HG03342 (cell line): Measurements from ENCODE around the gene PRKN.

Experiments used
- ATAC-seq: cut with Tn5 transposase; IDR thresholded peaks from one replicate; pipeline ENCODE4 v1.9.1; 2021; ENCODE audit warnings: mild to moderate bottlenecking, moderate library complexity; ENCODE audit not compliant: unreplicated experiment

The PRKN gene

GRCh38 chr6:161647234-161647633 is 1080.3 kb downstream of the PRKN start:
- ATAC-seq, result no peak

DNA sequence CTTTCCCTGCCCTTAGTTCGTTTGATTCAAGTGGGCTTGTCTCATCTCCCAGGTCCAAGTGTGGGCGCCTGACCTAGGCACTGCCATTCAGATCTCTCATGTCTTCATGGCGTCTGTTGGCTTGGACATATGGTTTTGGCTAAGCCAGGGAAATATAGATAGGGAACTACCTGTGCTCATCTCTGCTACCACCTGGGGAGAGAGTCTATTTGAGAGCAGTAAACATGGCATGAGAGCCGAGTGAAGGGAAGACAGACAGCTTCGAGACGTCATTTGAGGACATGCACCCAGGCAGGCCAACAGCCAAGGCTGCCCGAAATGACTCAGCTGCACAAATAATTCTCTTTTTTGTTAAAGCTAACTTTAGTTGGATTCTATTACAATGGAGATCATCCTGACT is 1083.0 kb downstream of the PRKN start:
- ATAC-seq, result no peak

DNA sequence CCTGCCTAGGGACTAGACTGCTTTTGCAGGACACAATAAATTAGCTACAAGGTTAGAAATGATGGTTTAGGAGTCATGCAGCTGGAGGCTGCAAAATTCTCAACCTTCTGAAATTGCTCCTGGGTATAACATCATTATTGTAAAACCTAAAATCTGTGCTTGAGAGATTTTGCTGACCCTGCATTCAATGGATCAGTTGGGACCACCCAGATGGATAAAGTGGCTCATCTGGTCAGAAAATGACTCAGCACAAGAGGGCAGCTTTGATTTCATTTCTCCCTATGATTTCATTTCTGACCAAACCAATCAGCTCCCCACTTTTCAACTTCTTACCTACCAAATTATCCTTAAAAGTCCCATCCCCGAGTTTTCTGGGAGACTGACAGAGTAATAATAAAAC is 1086.4 kb downstream of the PRKN start:
- ATAC-seq, result no peak

- no peak for ATAC-seq
These were observed 1087.8 kb downstream of the PRKN start for GRCh38 chr6:161639772-161640171.

DNA sequence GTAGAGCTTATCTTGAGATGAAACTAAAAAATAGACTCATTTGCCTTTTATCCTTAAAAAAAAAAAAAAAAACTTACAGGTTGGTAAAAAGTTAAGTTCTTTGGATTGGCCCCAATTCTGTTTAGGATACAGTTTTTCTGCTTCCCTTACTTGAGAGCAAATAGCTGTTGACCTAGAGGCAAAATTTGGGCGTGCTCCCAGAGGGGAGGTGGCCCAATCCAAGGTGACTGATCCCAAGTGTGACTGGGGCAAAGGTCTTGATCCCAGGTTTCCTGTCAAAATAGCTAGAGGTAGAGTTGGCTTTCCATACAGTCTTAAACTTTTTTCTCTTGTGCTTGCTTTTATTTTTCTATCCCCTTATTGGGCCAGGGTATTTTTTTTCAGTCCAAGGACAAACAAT is 1089.9 kb downstream of the PRKN start:
- ATAC-seq, result no peak

GRCh38 chr6:161636882-161637430 is 1090.6 kb downstream of the PRKN start:
- no peak for ATAC-seq

DNA sequence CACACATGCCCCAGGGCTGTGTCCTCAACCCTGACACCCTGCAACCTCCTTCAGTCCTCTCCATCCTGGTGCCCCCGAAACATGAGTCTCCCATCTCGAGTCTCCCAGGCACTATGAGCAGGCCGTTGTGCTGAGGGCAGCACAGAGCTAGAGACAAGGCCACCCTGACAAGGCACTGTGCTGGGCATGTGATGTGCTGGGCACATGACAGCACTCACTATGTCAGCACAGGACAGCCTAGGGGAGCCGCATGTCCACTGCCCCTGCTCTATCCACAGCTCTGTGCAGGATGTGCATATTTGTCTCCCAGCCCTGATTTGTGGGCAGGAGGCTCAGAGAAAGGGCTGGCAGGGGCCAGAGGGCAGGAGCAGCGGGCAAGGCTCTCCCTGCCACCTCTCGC is 1091.6 kb downstream of the PRKN start:
- no peak for ATAC-seq

DNA sequence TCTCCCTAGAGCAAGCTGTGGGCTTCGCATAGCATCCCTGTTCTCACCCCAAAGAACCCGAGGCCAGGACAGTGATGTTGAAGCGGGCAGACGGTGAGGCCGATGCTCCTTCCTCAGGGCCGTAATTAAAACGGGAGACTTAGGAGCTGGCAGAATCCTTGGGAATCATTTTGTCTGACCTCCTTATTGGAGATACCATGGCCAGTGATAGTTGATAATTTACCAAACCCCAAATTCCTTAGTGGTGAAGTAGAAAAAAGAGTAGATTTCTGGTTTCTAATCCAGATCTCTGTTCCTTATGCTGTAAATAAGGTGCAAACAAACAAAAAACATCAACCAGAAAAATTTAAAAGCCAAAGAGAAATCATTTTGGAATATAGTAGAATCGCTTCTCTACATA is 1092.7 kb downstream of the PRKN start:
- ATAC-seq, result no peak

DNA sequence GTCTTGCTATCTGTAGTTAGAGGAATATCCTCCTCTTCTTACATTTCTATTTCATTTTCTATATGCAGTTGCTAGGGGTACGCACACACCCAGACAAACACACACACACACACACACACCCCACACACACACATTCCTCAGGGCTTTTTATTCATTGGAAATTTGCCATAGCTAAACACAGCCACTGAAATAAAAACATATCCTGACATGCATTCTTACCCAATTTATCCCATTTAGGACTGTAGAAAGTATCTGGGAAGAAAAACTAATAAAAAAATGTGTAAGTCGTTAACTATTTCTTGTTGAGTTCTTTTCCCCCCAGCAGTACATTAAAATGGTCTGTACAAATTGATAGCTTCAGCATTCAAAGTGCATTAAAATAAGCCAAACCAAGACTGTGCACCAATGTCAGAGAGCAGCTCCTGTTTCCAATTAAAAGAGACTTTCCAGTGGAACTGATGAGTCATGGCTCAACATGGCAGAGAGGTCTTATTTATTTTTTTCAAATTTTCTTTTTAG is 1095.8 kb downstream of the PRKN start:
- no peak for ATAC-seq

DNA sequence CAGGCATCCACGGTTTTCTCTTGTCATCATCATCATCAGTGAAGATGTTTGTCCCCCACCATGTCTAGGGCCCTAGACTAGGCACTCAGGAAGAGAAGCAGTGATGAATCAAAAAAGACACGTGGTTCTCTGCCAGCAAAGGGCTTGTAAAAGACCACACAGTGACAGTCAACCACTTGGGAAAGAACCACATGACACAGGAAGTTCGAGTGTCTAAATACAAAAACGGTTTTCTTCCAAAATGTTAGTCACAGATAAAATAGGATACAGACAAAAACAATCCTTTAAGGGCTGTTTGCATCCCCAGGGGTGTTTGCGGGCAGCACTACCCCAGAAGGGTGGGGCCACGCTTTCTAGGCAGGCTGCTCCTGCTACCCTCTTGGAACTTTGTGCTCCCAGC is 1096.9 kb downstream of the PRKN start:
- no peak for ATAC-seq

- ATAC-seq, result no peak
These were observed 1101.4 kb downstream of the PRKN start for GRCh38 chr6:161626132-161626676.

- no peak for ATAC-seq
These were observed 1103.5 kb downstream of the PRKN start for GRCh38 chr6:161624111-161624510.

- no peak for ATAC-seq
These were observed 1104.8 kb downstream of the PRKN start for GRCh38 chr6:161622779-161623178.

DNA sequence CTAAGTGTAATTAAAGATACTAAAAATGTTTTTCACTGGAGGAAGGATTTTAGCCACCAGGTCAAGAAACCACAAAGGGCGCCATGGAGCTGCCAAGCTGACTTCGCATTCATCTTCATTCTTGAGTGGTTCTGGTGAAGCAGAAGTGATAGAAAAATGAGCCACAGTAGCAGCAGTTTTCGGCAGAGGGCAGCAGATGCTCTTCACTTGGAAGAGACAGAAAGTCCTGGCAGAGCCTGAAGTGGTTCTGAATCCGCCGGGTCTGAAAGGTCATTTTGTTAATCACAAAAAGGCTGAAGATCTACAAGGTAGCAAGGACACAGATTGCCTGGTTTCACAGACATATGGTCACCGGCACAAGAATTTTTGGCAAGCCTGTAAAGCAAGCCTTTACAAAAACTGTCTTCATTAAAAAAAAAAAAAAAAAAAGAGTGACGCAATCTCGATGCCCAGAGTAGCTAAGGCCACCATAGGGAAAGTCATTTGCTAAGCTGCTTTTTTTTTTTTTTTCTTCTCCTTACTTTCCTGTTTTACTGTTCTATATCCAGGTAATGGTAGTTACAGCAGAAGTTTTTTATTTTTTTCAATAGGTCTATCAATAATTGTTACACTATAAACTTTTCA is 1108.6 kb downstream of the PRKN start:
- no peak for ATAC-seq

DNA sequence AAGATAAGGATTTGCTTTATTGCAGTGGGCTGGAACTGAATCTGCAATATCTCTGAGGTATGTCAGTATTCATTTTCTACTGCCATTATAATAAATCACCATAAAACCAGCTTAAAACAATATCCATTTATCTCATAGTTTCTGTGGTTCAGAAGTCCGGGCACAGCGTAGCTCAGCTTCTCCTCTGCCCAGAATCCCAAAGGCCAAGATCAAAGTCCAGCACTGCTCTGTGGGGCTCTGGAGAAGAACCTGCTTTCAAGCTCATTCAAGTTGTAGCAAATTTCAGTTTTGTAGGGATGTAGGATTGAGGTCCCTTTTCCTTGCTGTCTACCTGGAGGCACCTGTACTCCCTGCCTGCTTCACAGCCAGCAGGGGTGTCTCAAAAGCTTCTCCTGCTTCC is 1113.9 kb downstream of the PRKN start:
- ATAC-seq, result no peak

- no peak for ATAC-seq
These were observed 1118.8 kb downstream of the PRKN start for GRCh38 chr6:161608771-161609170.

GRCh38 chr6:161607696-161608297 is 1119.8 kb downstream of the PRKN start:
- ATAC-seq, result no peak

GRCh38 chr6:161602359-161602758 is 1125.2 kb downstream of the PRKN start:
- ATAC-seq, result no peak

- no peak for ATAC-seq
These were observed 1128.7 kb downstream of the PRKN start for GRCh38 chr6:161598896-161599295.

DNA sequence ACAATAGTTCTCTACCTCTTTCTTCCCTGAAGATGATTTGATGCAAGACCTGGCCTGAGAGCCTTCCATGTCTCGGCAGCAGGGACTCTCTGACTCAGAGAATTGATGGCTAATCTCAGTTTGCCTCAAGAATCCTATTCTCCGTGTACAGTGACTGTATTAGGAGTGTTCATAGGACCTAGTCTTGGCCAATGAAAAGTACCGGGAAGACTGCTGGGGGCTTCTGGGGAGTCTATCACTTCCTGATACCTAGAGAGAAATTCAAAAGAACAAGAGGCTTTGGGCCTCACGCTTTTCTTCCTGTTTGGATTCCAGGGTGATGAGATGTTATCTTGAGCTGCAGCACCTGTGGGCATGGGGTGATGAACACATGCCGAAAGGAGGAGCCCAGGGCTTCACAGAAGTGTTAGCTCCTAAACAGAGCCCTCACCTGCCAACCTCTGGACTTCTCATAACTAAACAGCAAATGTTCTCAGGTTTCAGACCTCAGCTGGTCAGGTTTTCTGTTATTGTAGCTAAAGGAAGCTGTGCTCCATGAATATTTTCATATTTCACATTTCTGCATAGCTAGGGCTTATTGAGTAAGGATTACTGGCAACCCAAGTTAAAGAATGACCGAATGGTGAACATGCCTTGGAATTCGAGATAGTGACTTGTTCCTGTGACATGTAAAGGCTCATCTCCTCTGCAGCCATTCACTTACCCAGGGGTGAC is 1130.6 kb downstream of the PRKN start:
- ATAC-seq, result no peak

DNA sequence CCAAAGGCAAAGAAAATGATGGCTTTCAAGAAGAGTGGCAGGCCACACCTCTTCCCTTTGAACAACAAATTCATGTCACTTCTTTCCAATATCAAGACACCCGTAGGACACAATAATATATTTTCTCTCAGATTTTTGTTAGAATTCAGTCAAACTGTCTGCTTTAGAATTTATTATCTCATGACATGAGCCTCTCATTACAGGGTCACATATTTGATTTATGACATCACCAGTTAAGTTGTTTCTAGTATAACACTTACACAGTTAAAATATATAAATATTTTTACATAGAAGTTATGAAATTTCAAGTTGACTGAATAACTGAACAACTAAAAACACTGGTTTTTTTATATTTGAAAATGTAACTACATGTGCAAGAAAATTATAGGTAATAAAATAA is 1133.2 kb downstream of the PRKN start:
- no peak for ATAC-seq
